CD14-positive monocyte (primary cell): Measurements from ENCODE around the gene ANKRD13A. TPM values are rescaled to one million over a fixed set of nuclear protein-coding genes. Genes with fewer than 3 reads are reported as not detected.
A peak's percentile ranks its signal among the peaks of the same experiment; 100 is the strongest.

ENCODE experiments used
- DNase-seq, 3 donors: peaks; one replicate each; pipeline ENCODE4 v3.0.0-alpha.2; 2011 to 2022
- H2AFZ ChIP-seq: 2 replicates; pipeline ENCODE4 v1.6.0; 2012; ENCODE audit warnings: mild to moderate bottlenecking, low read depth, low read length, inconsistent platforms; ENCODE audit not compliant: insufficient read depth, poor library complexity, severe bottlenecking
- H3K27ac ChIP-seq, 2 donors: 1 replicate in 1 of 2; 2 replicates in 1 of 2; pipeline ENCODE4 v1.5.1; 2012 to 2013; ENCODE audit warnings: low read length in 2 of 2, control low read depth in 1 of 2, inconsistent platforms in 1 of 2, low read depth in 1 of 2, mild to moderate bottlenecking in 1 of 2
- H3K27me3 ChIP-seq, 2 donors: one replicate each; pipeline versions ENCODE4 v1.6.0 to v1.6.1; 2011 to 2013; ENCODE audit warnings: low read length in 2 of 2; ENCODE audit not compliant: control insufficient read depth in 2 of 2, insufficient read depth in 2 of 2
- H3K36me3 ChIP-seq, 2 donors: replicated peaks in 1 of 2; 1 replicate in 1 of 2; 2 replicates in 1 of 2; pipeline versions ENCODE4 v1.5.1 to v1.6.1; 2012 to 2013; ENCODE audit warnings: low read length in 2 of 2, control low read depth in 1 of 2, inconsistent platforms in 1 of 2, mild to moderate bottlenecking in 1 of 2; ENCODE audit not compliant: insufficient read depth in 2 of 2, control insufficient read depth in 1 of 2
- H3K4me1 ChIP-seq, 2 donors: 1 replicate in 1 of 2; 2 replicates in 1 of 2; pipeline versions ENCODE4 v1.5.1 to v1.6.1; 2012 to 2013; ENCODE audit warnings: low read length in 2 of 2, control low read depth in 1 of 2, inconsistent platforms in 1 of 2, mild to moderate bottlenecking in 1 of 2, moderate library complexity in 1 of 2; ENCODE audit not compliant: insufficient read depth in 2 of 2, control insufficient read depth in 1 of 2
- H3K4me2 ChIP-seq: replicated peaks from 2 replicates; pipeline ENCODE3; 2012; ENCODE audit warnings: low read length, moderate library complexity, mild to moderate bottlenecking; ENCODE audit not compliant: poor library complexity, severe bottlenecking; ENCODE audit errors: extremely low read depth
- H3K4me3 ChIP-seq, 3 experiments: fragments of 200-600 bp in 1 of 3; sonication (generic) in 1 of 3; replicated peaks in 1 of 3; 1 replicate in 2 of 3; 2 replicates in 1 of 3; pipeline ENCODE4 v1.5.1; 2011 to 2013; ENCODE audit warnings: low read length in 3 of 3, mild to moderate bottlenecking in 3 of 3, control low read depth in 2 of 3, low read depth in 2 of 3, inconsistent platforms in 1 of 3, moderate library complexity in 1 of 3
- H3K79me2 ChIP-seq: 2 replicates; pipeline ENCODE4 v1.6.0; 2012; ENCODE audit warnings: mild to moderate bottlenecking, control low read depth, inconsistent platforms, low read length, moderate library complexity; ENCODE audit not compliant: insufficient read depth
- H3K9ac ChIP-seq: 2 replicates; pipeline ENCODE4 v1.6.0; 2017; ENCODE audit warnings: low read length, mild to moderate bottlenecking; ENCODE audit not compliant: insufficient read depth, poor library complexity, severe bottlenecking
- H3K9me3 ChIP-seq, 2 donors: replicated peaks in 1 of 2; 1 replicate in 1 of 2; 2 replicates in 1 of 2; pipeline versions ENCODE4 v1.5.1 to v1.6.1; 2012 to 2013; ENCODE audit warnings: low read length in 2 of 2, control low read depth in 1 of 2; ENCODE audit not compliant: control insufficient read depth in 1 of 2, insufficient read depth in 1 of 2
- H4K20me1 ChIP-seq: 2 replicates; pipeline ENCODE4 v1.6.0; 2012; ENCODE audit warnings: mild to moderate bottlenecking, low read length, control low read depth, moderate library complexity; ENCODE audit not compliant: insufficient read depth
- H3K27ac Mint-ChIP-seq, 7 donors: one replicate each; pipeline ENCODE4 v1.8.0; 2020; ENCODE audit warnings: mild to moderate bottlenecking in 7 of 7, mixed read lengths in 7 of 7, moderate library complexity in 6 of 7, inconsistent platforms in 2 of 7
- H3K27me3 Mint-ChIP-seq, 3 donors: one replicate each; pipeline ENCODE4 v1.8.0; 2021 to 2022; ENCODE audit warnings: low read depth in 3 of 3, mild to moderate bottlenecking in 3 of 3, mixed read lengths in 3 of 3, moderate library complexity in 3 of 3, inconsistent platforms in 1 of 3
- H3K36me3 Mint-ChIP-seq, 2 donors: one replicate each; pipeline ENCODE4 v1.8.0; 2020; ENCODE audit warnings: mixed read lengths in 2 of 2, inconsistent platforms in 1 of 2, mild to moderate bottlenecking in 1 of 2
- H3K4me1 Mint-ChIP-seq: one replicate; pipeline ENCODE4 v1.8.0; 2020; ENCODE audit warnings: mild to moderate bottlenecking, mixed read lengths
- H3K4me3 Mint-ChIP-seq, 2 donors: one replicate each; pipeline ENCODE4 v1.8.0; 2020; ENCODE audit warnings: mild to moderate bottlenecking in 2 of 2, mixed read lengths in 2 of 2, moderate library complexity in 1 of 2
- H3K9me3 Mint-ChIP-seq, 7 donors: one replicate each; pipeline ENCODE4 v1.8.0; 2020 to 2022; ENCODE audit warnings: mixed read lengths in 7 of 7, mild to moderate bottlenecking in 6 of 7, moderate library complexity in 6 of 7, inconsistent platforms in 2 of 7
- CTCF ChIP-seq: fragments of 200-600 bp; IDR thresholded peaks from one replicate; pipeline ENCODE4 v1.8.0; 2022; ENCODE audit warnings: antibody characterized with exemption, mild to moderate bottlenecking
- WGBS: methylation state at CpG from one replicate; pipeline ENCODE4 v1.1.5; 2013; ENCODE audit warnings: missing lambda C conversion rate; ENCODE audit not compliant: insufficient coverage; 5-methylcytosine and 5-hydroxymethylcytosine counted together
- intact Hi-C, 2 donors: fragments of 100-400 bp; cut with micrococcal nuclease; formaldehyde crosslinking; loops; one replicate each; pipeline versions ENCODE4 v1.15.0 to v1.15.1; 2023
- polyA plus RNA-seq, 3 donors: library from polyadenylated mRNA; depleted of rRNA in 1 of 3; unstranded in 2 of 3; stranded (reverse) in 1 of 3; fragments of 300-500 nt in 2 of 3; fragments of >200 nt in 1 of 3; fragmentation: Illumina TruSeq in 2 of 3; gene quantifications; 1 replicate in 2 of 3; 2 replicates in 1 of 3; pipeline ENCODE4 v1.2.3, GENCODE V29; 2012 to 2021

The ANKRD13A gene
- polyA plus RNA-seq, 3 donors: 42.8 to 89.3 (median 46.8) TPM

GRCh38 chr12:109997393-109997792, 1.8 kb upstream of the ANKRD13A start:
- peaks cover 69% of the 10 kb centered on the region for H3K4me1 Mint-ChIP-seq
- Histone ChIP-seq H4K20me1 (peaks cover 58% of the 10 kb centered on the region), H3K27ac (no peak overlapping the region), H3K4me3 (peak overlapping the region in 1 of 3 experiments; percentile 6), H3K4me2 (peak overlapping the region; percentile 0), H3K27me3 (no peaks in the 10 kb centered on the region), H3K36me3 (peaks cover 0 to 9% of the 10 kb centered on the region in 2 donors), H3K9me3 (no peaks in the 10 kb centered on the region), H3K79me2 (peaks cover 81% of the 10 kb centered on the region), H2AFZ (no peak overlapping the region), H3K9ac (no peak overlapping the region), H3K4me1 (peaks cover 56 to 71% of the 10 kb centered on the region in 2 donors)
- H3K27ac Mint-ChIP-seq: peak overlapping the region; percentile 38 to 88 (median 58)
- no peaks in the 10 kb centered on the region for H3K9me3 Mint-ChIP-seq
- H3K4me3 Mint-ChIP-seq: no peak overlapping the region
- no peaks in the 10 kb centered on the region for H3K27me3 Mint-ChIP-seq
- peaks cover 7 to 12% of the 10 kb centered on the region in 2 donors for H3K36me3 Mint-ChIP-seq
- intact Hi-C loops: no loop called here
- peak in 1 of 3 donors; percentile 23 for DNase-seq
- no peak for TF ChIP-seq CTCF
- WGBS: 0% methylated on average over 2 of the region's 4 CpGs

- H4K20me1 ChIP-seq: peaks cover 58% of the 10 kb centered on the region
- H3K9me3 ChIP-seq: no peaks in the 10 kb centered on the region
- peaks cover 7 to 9% of the 10 kb centered on the region in 2 donors for H3K36me3 ChIP-seq
- peak overlapping the region; percentile 77 to 82 (median 81) for H3K4me3 ChIP-seq
- no peaks in the 10 kb centered on the region for H3K27me3 ChIP-seq
- DNase-seq: no peak
- H2AFZ ChIP-seq: peak overlapping the region; percentile 82
- Mint-ChIP-seq H3K27me3 (no peaks in the 10 kb centered on the region), H3K4me1 (peaks cover 63% of the 10 kb centered on the region), H3K9me3 (peaks cover 0 to under 1% (median 0%) of the 10 kb centered on the region in 7 donors), H3K27ac (peak overlapping the region; percentile 97 to 100 (median 99)), H3K4me3 (peak overlapping the region; percentile 89 to 98), H3K36me3 (peaks cover 11 to 14% of the 10 kb centered on the region in 2 donors)
- H3K27ac ChIP-seq: peak overlapping the region; percentile 78 to 98
- H3K9ac ChIP-seq: peak overlapping the region; percentile 91
- intact Hi-C loops: no loop called here
- H3K4me1 ChIP-seq: peaks cover 48 to 67% of the 10 kb centered on the region in 2 donors
- TF ChIP-seq CTCF: no peak
- H3K79me2 ChIP-seq: peaks cover 81% of the 10 kb centered on the region
- peak overlapping the region; percentile 79 for H3K4me2 ChIP-seq
- no CpG with 5 or more reads among the region's 9 CpGs for WGBS
Measured at GRCh38 chr12:109998241-109998903, 858 bp upstream of the ANKRD13A start.
